Lower lobe of right lung (tissue), 2 donors: ENCODE data around the gene TUBA8. TPM values are rescaled to one million over a fixed set of nuclear protein-coding genes. Genes with fewer than 3 reads are reported as not detected.

Experiments
- ATAC-seq, 2 donors: fragments of 200-7000 bp; cut with Tn5 transposase; one replicate each; pipeline ENCODE4 v1.9.1; 2020 to 2022; ENCODE audit warnings: mild to moderate bottlenecking in 2 of 2, moderate library complexity in 2 of 2
- DNase-seq: peaks from one replicate; pipeline ENCODE4 v3.0.0-alpha.2; 2020
- H3K27ac ChIP-seq: fragments of 200-600 bp; one replicate; pipeline ENCODE4 v1.8.0; 2022
- H3K27me3 ChIP-seq: fragments of 200-600 bp; one replicate; pipeline ENCODE4 v1.8.0; 2022; ENCODE audit warnings: low read depth
- H3K36me3 ChIP-seq: fragments of 200-600 bp; one replicate; pipeline ENCODE4 v1.8.0; 2022; ENCODE audit warnings: mild to moderate bottlenecking
- H3K4me1 ChIP-seq: fragments of 200-600 bp; one replicate; pipeline ENCODE4 v1.8.0; 2022
- H3K4me3 ChIP-seq: fragments of 200-600 bp; one replicate; pipeline ENCODE4 v1.8.0; 2022; ENCODE audit warnings: mild to moderate bottlenecking
- H3K9me3 ChIP-seq: fragments of 200-600 bp; one replicate; pipeline ENCODE4 v1.8.0; 2022
- intact Hi-C: fragments of 100-400 bp; cut with DNase I; formaldehyde crosslinking; loops from one replicate; pipeline ENCODE4 v1.11.0; 2022
- total RNA-seq: library from RNA; stranded (reverse); fragmentation: NEBNext Ultra II Directional; extraction: Animal tissue kit (Norgen Biotek cat#: 25700); gene quantifications from one replicate; pipeline ENCODE4 v1.2.1, GENCODE V29; 2021
- TF ChIP-seq, protein P1 (sequence below): fragments of 200-600 bp; IDR thresholded peaks from one replicate; pipeline ENCODE4 v1.8.0; 2022; ENCODE audit warnings: antibody characterized with exemption, mild to moderate bottlenecking
- donor health status: DM: no; HTN: yes; CAD: no; lungs with severe emphysema.

Gene TUBA8
- total RNA-seq, 1 donor from 2014 or later: 1.3 TPM

DNA sequence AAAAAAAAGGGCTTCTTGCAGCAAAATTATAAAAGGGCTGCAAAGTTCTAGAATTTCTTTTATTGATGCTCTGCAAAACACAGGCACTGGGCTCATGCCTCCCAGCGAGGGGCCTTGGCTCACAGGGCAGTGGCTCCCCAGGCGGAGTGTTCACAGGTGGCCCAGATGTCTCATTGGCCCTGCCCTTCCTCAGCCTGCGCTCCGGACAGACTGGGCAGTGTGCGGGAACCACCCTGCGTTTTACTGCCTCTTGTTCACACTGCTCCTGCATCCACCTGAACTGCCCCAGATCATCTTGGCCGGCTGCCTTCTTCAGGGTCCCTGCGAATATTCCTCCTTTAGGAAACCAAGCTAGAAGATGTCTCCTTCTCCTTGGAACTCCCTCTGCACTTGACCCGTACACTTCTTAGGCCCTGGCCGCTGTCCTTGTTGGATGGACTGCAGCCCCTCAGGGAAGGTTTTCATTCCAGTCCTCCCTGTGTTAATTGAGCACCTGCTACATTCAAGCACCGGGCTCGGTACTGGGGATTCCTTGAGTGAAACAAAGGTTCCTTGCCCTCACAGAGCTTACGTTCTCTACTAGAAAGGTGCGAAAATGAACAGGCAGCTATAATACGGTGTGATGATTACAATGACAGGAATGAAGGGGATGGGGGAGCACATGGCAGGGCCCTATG lies 4.5 kb downstream of the TUBA8 start:
- no peak for ATAC-seq
- Histone ChIP-seq H3K27ac (no peak overlapping the region), H3K4me1 (peaks cover 6% of the 10 kb centered on the region), H3K4me3 (no peak overlapping the region), H3K36me3 (no peaks in the 10 kb centered on the region), H3K27me3 (peaks cover 26% of the 10 kb centered on the region), H3K9me3 (no peaks in the 10 kb centered on the region)
- no peak for DNase-seq
- intact Hi-C loops: no loop called here
- TF ChIP-seq, protein P1, sequence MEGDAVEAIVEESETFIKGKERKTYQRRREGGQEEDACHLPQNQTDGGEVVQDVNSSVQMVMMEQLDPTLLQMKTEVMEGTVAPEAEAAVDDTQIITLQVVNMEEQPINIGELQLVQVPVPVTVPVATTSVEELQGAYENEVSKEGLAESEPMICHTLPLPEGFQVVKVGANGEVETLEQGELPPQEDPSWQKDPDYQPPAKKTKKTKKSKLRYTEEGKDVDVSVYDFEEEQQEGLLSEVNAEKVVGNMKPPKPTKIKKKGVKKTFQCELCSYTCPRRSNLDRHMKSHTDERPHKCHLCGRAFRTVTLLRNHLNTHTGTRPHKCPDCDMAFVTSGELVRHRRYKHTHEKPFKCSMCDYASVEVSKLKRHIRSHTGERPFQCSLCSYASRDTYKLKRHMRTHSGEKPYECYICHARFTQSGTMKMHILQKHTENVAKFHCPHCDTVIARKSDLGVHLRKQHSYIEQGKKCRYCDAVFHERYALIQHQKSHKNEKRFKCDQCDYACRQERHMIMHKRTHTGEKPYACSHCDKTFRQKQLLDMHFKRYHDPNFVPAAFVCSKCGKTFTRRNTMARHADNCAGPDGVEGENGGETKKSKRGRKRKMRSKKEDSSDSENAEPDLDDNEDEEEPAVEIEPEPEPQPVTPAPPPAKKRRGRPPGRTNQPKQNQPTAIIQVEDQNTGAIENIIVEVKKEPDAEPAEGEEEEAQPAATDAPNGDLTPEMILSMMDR: no peak

DNA sequence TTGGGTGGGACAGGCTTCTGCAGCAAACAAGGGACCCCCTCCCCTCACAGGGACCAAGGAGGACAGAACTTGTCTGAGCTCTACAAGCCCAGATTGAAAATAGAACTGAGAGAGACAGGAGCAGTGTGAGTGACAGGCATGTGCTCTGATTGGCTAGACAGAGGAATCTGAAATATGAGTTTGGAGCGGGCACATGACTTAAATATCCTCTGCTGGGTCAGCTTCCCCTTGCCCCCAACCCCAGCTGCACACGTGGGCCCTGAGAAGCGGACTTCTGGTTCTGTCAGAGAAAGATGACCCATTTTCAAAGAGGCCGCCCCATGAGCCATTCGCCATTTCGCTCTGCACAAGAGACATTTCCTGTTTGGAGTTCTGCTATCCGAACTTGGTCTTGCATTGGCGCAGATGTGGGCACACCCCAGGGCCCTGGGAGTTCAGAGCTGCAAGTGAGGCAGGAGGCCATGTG lies 5.3 kb downstream of the TUBA8 start:
- DNase-seq (no peak), ATAC-seq (no peak)
- intact Hi-C loops: no loop called here
- H3K27me3 ChIP-seq: peaks cover 17% of the 10 kb centered on the region
- no peak overlapping the region for H3K27ac ChIP-seq
- no peaks in the 10 kb centered on the region for H3K4me1 ChIP-seq
- TF ChIP-seq, protein P1: no peak
- no peak overlapping the region for H3K4me3 ChIP-seq
- no peaks in the 10 kb centered on the region for H3K9me3 ChIP-seq
- no peaks in the 10 kb centered on the region for H3K36me3 ChIP-seq

DNA sequence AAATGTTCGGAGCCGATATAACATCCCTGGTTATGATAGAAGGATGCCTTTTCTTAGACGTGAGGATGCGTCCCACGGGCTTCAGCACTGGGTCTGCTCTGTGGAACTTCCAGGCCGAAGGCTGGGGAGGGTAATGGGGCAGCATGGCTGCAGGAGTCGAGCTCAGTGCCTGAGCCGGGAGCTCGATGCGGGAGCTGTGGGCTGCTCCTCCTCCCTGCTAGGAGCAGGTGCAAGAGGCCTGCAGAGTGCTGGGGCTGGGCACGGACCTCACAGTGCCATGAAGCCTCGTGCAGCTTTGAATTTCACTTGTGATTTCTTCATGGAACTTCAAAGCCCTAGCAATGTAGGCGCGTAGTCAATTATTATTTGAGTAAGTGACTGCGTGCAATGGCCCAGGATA lies 6.0 kb downstream of the TUBA8 start:
- H3K9me3 ChIP-seq: no peaks in the 10 kb centered on the region
- no peaks in the 10 kb centered on the region for H3K4me1 ChIP-seq
- ATAC-seq (no peak), DNase-seq (no peak)
- H3K27me3 ChIP-seq: peaks cover 10% of the 10 kb centered on the region
- TF ChIP-seq, protein P1: no peak
- intact Hi-C loops: no loop called here
- no peaks in the 10 kb centered on the region for H3K36me3 ChIP-seq
- H3K27ac ChIP-seq: no peak overlapping the region
- no peak overlapping the region for H3K4me3 ChIP-seq

DNA sequence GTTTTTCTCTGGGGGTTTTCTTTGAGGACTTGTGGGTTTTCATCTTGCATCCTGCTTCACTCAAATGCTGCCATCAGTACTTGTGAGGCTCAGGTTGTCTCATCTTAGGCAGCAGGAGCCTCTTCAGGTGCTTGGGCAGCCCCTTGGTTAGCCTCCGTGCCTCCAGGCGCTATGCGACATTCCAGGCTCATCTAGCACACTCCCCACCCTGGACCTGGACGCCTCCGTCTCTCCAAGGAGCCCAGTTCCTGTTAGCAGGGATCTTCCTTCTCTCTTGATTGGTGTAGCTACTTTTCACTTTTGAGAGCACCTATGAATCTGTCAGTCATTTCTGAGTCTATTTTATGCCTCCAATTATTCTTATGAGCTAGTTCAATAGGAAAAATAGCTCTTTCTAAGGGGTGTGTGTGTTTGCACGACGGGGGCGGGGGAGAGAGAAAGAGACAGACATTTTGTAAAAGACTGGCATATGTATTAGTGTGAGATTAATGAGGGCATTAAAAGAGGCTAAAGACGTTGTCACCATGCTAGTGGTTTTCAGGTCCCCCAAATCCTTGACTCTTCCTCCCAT lies 7.8 kb downstream of the TUBA8 start:
- ATAC-seq: no peak
- DNase-seq: no peak
- TF ChIP-seq, protein P1: no peak
- H3K36me3 ChIP-seq: no peaks in the 10 kb centered on the region
- H3K27me3 ChIP-seq: peaks cover 1% of the 10 kb centered on the region
- no peaks in the 10 kb centered on the region for H3K9me3 ChIP-seq
- no peaks in the 10 kb centered on the region for H3K4me1 ChIP-seq
- intact Hi-C loops: no loop called here
- no peak overlapping the region for H3K4me3 ChIP-seq
- no peak overlapping the region for H3K27ac ChIP-seq

DNA sequence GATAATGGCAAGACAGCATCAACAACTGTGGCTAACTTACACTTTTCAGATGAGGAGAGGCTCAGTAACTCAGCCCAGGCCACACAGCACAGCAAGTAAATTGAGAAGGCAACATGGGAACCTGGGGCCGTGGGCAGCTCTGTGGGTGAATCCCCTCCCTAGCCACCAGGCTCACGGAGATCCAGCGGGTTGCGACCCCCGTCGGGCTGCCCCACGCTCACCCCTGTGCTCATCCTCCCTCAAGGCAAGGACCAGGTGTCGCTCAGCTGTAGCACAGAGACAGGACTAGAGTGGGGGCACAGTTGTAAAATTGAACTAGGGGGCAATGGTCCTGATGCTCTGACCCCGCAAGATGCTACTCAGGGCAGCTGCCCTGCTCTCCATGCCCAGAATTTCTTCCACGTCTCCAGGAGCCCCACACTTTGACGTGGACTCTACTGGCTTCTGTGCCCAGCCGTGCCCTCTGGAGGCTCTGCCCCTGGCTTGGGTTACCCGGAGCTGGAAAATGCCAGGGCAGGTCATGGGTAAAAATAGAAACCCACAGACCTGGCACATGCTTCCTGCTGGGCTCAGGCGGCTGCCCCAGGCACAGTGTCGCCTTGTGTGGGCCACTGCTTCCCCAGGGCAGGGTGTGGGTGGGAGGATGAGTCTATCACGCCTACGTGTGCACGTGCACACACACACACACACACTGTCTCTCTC lies 9.0 kb downstream of the TUBA8 start:
- no peak overlapping the region for H3K4me3 ChIP-seq
- TF ChIP-seq, protein P1: no peak
- no peak overlapping the region for H3K27ac ChIP-seq
- intact Hi-C loops: no loop called here
- DNase-seq (no peak), ATAC-seq (peak in 1 of 2 donors; percentile 9)
- no peaks in the 10 kb centered on the region for H3K36me3 ChIP-seq
- no peaks in the 10 kb centered on the region for H3K27me3 ChIP-seq
- no peaks in the 10 kb centered on the region for H3K9me3 ChIP-seq
- no peaks in the 10 kb centered on the region for H3K4me1 ChIP-seq
